Right lobe of liver (tissue), 6 donors: ENCODE measurements around the gene SOX10. TPM values are rescaled to one million over a fixed set of nuclear protein-coding genes. Genes with fewer than 3 reads are reported as not detected.

Source experiments
- ATAC-seq, 4 donors: fragments of 200-7000 bp; cut with Tn5 transposase; one replicate each; pipeline ENCODE4 v1.9.1; 2020; ENCODE audit warnings: mild to moderate bottlenecking in 4 of 4, moderate library complexity in 4 of 4
- DNase-seq, 3 donors: peaks; one replicate each; pipeline ENCODE4 v3.0.0-alpha.2; 2020
- H3K27ac ChIP-seq, 3 donors: fragments of 200-600 bp; one replicate each; pipeline ENCODE4 v1.8.0; 2022
- H3K27me3 ChIP-seq, 2 donors: fragments of 200-600 bp; one replicate each; pipeline ENCODE4 v1.8.0; 2022
- H3K36me3 ChIP-seq, 4 donors: fragments of 200-600 bp; sonication (generic) in 1 of 4; one replicate each; pipeline versions ENCODE4 v1.5.1 to v1.8.0; 2017 to 2022; ENCODE audit warnings: control low read depth in 1 of 4
- H3K4me1 ChIP-seq, 4 donors: fragments of 200-600 bp; sonication (generic) in 1 of 4; one replicate each; pipeline versions ENCODE4 v1.5.1 to v1.8.0; 2017 to 2022; ENCODE audit warnings: control low read depth in 1 of 4
- H3K4me3 ChIP-seq, 3 donors: fragments of 200-600 bp; one replicate each; pipeline ENCODE4 v1.8.0; 2022
- H3K9me3 ChIP-seq, 4 donors: fragments of 200-600 bp; sonication (generic) in 1 of 4; one replicate each; pipeline versions ENCODE4 v1.5.1 to v1.8.0; 2017 to 2022; ENCODE audit warnings: control low read depth in 1 of 4
- CTCF ChIP-seq, 4 donors: fragments of 200-600 bp in 3 of 4; fragments of 450-650 bp in 1 of 4; IDR thresholded peaks; one replicate each; pipeline versions ENCODE4 v1.5.1 to v1.8.0; 2016 to 2022; ENCODE audit warnings: antibody characterized with exemption in 4 of 4, mild to moderate bottlenecking in 2 of 4
- POLR2A ChIP-seq: fragments of 450-650 bp; IDR thresholded peaks from one replicate; pipeline ENCODE4 v1.6.1; 2017; ENCODE audit warnings: antibody characterized with exemption, mild to moderate bottlenecking
- WGBS: methylation state at CpG from one replicate; pipeline ENCODE4 v1.1.6; 2018; ENCODE audit warnings: low coverage, low lambda C conversion rate; ENCODE audit not compliant: insufficient coverage; ENCODE audit errors: missing lambda C conversion rate; 5-methylcytosine and 5-hydroxymethylcytosine counted together
- intact Hi-C, 2 donors: fragments of 100-400 bp; cut with DNase I; formaldehyde crosslinking; loops; one replicate each; pipeline versions ENCODE4 v1.11.2 to v1.14.1; 2022
- total RNA-seq, 6 experiments: library from RNA; depleted of rRNA in 2 of 6; stranded (reverse); fragments of >200 nt in 2 of 6; fragmentation: NEBNext Ultra II Directional in 3 of 6; extraction: Animal tissue kit (Norgen Biotek cat#: 25700) in 3 of 6; gene quantifications; one replicate each; pipeline versions ENCODE4 v1.1.0 to v1.2.4, GENCODE V29; 2016 to 2023
- donor health status: DM: no; HTN: yes; CAD: no.
- donor health status: DM: no; HTN: no; CAD: no.
- donor health status: DM: no; HTN: no; CAD: no.
- donor health status: DM: no; HTN: yes; CAD: no.
- donor health status: DM: no; HTN: yes; CAD: no.

Gene SOX10
- total RNA-seq, 6 experiments from 2014 or later, result 0.24 to 0.29 TPM; not detected in 4

DNA sequence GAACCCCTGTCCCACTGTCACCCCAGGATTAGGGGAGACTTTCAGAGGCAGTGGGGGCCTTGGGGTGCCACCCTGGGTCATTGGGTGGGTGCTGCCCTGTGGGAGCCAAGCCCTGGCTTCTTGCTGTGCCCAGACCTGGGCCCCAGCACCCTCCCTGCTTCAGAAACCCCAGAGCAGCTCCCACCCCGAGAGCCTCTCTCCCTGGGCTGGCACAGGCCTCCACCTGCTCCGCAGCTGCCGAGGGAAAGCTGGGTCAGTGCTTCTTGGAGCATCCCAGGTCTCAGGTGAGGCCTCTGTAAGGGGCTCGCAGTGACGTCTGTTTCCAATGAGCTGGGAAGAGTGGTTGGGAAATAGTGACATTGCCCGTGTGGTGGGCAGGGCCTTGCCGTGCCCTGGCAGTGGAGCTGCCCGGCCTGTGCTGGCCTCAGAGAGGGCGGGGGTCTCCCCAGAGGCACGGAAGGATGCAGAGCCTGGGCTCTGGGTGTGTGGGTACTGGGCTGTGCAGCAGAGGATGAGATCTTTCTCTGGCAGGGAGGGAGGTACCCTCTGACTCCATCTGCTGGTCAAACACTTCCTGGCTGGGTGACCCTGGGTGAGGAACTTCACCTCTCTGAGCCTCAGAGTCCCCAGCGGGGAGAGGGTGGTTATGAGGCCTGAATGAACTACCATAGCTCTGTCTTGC, 53.9 kb downstream of the SOX10 start:
- no peak overlapping the region for H3K27ac ChIP-seq
- WGBS, result no CpG with 5 or more reads among the region's 11 CpGs
- H3K9me3 ChIP-seq, result no peaks in the 10 kb centered on the region
- no peaks in the 10 kb centered on the region for H3K27me3 ChIP-seq
- DNase-seq, result no peak
- TF ChIP-seq POLR2A (no peak), CTCF (IDR thresholded peaks at IDR 0.05) (peak in 3 of 4 donors; percentile 39 to 47 (median 42))
- H3K4me3 ChIP-seq, result no peak overlapping the region
- peaks cover 0 to 11% (median 2%) of the 10 kb centered on the region in 4 donors for H3K4me1 ChIP-seq
- peak in 3 of 4 donors; percentile 9 to 42 (median 28) for ATAC-seq
- H3K36me3 ChIP-seq, result peaks cover 0 to 24% (median 5%) of the 10 kb centered on the region in 4 donors
- intact Hi-C loops, result no loop called here

DNA sequence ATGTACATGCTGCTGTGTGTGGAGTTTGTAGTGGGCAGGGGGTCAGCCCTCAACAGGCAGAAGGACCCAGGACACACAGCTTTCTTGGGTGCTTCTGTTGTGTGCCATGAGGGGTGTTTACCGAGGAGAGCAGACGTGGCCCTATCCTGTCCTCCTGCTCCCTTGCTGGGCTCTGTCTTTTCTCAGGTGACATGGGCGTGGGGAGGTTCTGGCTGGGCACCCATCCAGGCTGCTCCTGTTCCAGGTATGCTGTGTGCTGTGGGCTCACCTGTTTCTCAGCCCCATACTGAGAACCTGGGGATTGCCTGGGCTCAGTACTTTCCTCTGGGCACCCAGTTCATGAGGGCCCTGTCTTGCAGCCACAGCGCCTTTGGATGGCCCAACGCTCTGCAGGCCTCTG, 55.0 kb downstream of the SOX10 start:
- no peak for DNase-seq
- H3K4me1 ChIP-seq, result peaks cover 0 to 11% (median 2%) of the 10 kb centered on the region in 4 donors
- no CpG with 5 or more reads among the region's 5 CpGs for WGBS
- no peak overlapping the region for H3K27ac ChIP-seq
- H3K36me3 ChIP-seq, result peaks cover 0 to 24% (median 5%) of the 10 kb centered on the region in 4 donors
- H3K4me3 ChIP-seq, result no peak overlapping the region
- TF ChIP-seq CTCF (IDR thresholded peaks at IDR 0.05) (no peak), POLR2A (no peak)
- intact Hi-C loops, result no loop called here
- H3K9me3 ChIP-seq, result no peaks in the 10 kb centered on the region
- H3K27me3 ChIP-seq, result no peaks in the 10 kb centered on the region
- ATAC-seq, result no peak

DNA sequence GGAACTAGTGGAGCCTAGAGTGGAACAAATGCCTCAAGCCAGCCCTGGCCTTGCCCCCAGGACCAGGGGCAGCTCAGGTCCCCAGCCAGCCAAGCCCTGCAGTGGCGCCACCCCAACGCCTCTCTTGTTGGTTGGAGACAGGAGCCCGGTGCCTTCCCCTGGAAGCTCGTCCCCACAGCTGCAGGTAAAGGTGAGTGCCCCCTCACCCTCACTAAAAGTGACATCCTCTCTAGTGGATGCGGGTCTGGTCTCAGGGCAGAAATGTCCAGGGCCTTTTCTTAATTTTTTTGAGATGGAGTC, 56.8 kb downstream of the SOX10 start:
- Histone ChIP-seq H3K9me3 (no peaks in the 10 kb centered on the region), H3K27ac (no peak overlapping the region), H3K4me1 (no peaks in the 10 kb centered on the region), H3K36me3 (peaks cover 0 to 24% (median 5%) of the 10 kb centered on the region in 4 donors), H3K27me3 (no peaks in the 10 kb centered on the region), H3K4me3 (no peak overlapping the region)
- TF ChIP-seq CTCF (IDR thresholded peaks at IDR 0.05) (no peak), POLR2A (no peak)
- ATAC-seq, result no peak
- DNase-seq, result no peak
- WGBS, result 100% methylated on average over 1 of the region's 5 CpGs
- intact Hi-C loops, result no loop called here

DNA sequence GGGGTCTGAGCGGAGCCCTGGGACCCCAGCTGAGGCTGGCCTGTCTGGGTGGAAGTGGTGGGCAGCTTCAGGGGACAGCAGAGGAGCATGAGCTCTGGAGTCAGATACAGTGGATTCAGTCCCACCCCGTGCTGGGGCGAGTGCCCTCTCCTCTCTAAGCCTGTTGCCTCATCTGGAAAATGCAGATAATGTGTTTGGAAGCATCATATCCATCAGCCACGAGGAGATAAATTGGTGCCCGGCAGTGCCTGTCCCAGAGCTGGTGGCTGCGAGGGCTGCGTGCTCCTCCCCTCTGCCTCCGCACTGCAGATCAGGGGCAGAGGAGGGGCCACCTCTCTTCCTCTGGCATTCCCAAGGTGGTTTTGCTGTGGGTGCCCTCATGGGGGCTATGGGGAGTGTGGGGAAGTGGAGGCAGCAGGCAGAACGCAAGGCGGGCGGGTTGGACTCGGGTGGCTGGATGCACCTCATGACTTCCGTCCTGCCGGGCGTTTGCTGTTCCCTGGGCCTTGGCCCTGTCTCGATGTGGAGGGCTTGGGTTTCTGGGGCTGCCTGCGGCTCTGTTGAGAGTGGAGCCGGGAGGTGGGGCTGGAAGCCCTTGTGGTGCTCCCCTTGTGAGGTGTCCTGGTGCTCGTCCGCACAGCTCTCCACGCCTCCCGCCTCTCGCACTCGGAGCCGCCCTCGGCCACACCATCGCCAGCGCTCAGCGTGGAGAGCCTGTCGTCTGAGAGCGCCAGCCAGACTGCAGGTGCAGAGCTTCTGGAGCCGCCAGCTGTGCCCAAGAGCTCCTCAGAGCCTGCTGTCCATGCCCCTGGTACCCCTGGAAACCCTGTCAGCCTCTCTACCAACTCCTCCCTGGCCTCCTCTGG, 57.4 kb downstream of the SOX10 start:
- no peak overlapping the region for H3K4me3 ChIP-seq
- H3K36me3 ChIP-seq, result peaks cover 0 to 24% (median 5%) of the 10 kb centered on the region in 4 donors
- DNase-seq (no peak), ATAC-seq (no peak)
- no peaks in the 10 kb centered on the region for H3K4me1 ChIP-seq
- WGBS, result 72% methylated on average over 4 of the region's 32 CpGs
- no peak overlapping the region for H3K27ac ChIP-seq
- H3K27me3 ChIP-seq, result no peaks in the 10 kb centered on the region
- TF ChIP-seq CTCF (IDR thresholded peaks at IDR 0.05), result no peak
- no peak for TF ChIP-seq POLR2A
- intact Hi-C loops, result no loop called here
- no peaks in the 10 kb centered on the region for H3K9me3 ChIP-seq
